ENCODE results near the gene CRYGN. TPM values are rescaled to one million over a fixed set of nuclear protein-coding genes. Genes with fewer than 3 reads are reported as not detected.

Gene CRYGN
- total and polyA plus RNA-seq, 2 experiments from 2014 or later, result 0.24 TPM; not detected in 1

GRCh38 chr7:151472644-151473380, 32.9 kb upstream of the CRYGN start:
- peaks cover 3% of the 10 kb centered on the region for H3K36me3 ChIP-seq (replicated peaks; ENCODE audit: insufficient read depth, low read depth)
- no peak for TF ChIP-seq EZH2phosphoT487 (IDR thresholded peaks at IDR 0.05; ENCODE audit: low read depth, severe bottlenecking, unreplicated experiment)
- TF ChIP-seq, protein P1, sequence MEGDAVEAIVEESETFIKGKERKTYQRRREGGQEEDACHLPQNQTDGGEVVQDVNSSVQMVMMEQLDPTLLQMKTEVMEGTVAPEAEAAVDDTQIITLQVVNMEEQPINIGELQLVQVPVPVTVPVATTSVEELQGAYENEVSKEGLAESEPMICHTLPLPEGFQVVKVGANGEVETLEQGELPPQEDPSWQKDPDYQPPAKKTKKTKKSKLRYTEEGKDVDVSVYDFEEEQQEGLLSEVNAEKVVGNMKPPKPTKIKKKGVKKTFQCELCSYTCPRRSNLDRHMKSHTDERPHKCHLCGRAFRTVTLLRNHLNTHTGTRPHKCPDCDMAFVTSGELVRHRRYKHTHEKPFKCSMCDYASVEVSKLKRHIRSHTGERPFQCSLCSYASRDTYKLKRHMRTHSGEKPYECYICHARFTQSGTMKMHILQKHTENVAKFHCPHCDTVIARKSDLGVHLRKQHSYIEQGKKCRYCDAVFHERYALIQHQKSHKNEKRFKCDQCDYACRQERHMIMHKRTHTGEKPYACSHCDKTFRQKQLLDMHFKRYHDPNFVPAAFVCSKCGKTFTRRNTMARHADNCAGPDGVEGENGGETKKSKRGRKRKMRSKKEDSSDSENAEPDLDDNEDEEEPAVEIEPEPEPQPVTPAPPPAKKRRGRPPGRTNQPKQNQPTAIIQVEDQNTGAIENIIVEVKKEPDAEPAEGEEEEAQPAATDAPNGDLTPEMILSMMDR (IDR thresholded peaks at IDR 0.05; ENCODE audit: poor library complexity), result no peak
- H3K4me1 ChIP-seq (ENCODE audit: insufficient read depth), result no peaks in the 10 kb centered on the region
- H3K9me2 ChIP-seq (replicated peaks; ENCODE audit: insufficient read depth), result no peaks in the 10 kb centered on the region
- H2AFZ ChIP-seq, result no peak overlapping the region
- H3K4me2 ChIP-seq, result no peak overlapping the region
- H3K79me2 ChIP-seq, result peaks cover 45% of the 10 kb centered on the region
- 85% methylated on average over 17 of the region's 17 CpGs for WGBS (ENCODE audit: low lambda C conversion rate, missing lambda C conversion rate)
- no peaks in the 10 kb centered on the region for H3K9me3 ChIP-seq (ENCODE audit: low read depth)
- H3K4me3 ChIP-seq, result no peak overlapping the region
- no peak for DNase-seq (ENCODE audit: low spot score)
- peaks cover 13% of the 10 kb centered on the region for H4K20me1 ChIP-seq (ENCODE audit: insufficient read depth, poor library complexity, severe bottlenecking)
- H3K27me3 ChIP-seq, result no peaks in the 10 kb centered on the region
- H3K27ac ChIP-seq, result no peak overlapping the region

- Histone ChIP-seq H3K4me1 (ENCODE audit: insufficient read depth) (no peaks in the 10 kb centered on the region), H3K36me3 (replicated peaks; ENCODE audit: insufficient read depth, low read depth) (peaks cover 3% of the 10 kb centered on the region), H3K27me3 (no peaks in the 10 kb centered on the region), H3K27ac (no peak overlapping the region), H3K9me3 (ENCODE audit: low read depth) (no peaks in the 10 kb centered on the region), H3K4me3 (no peak overlapping the region), H3K4me2 (no peak overlapping the region), H3K9me2 (replicated peaks; ENCODE audit: insufficient read depth) (no peaks in the 10 kb centered on the region), H2AFZ (no peak overlapping the region), H4K20me1 (ENCODE audit: insufficient read depth, poor library complexity, severe bottlenecking) (peaks cover 10% of the 10 kb centered on the region), H3K79me2 (peaks cover 27% of the 10 kb centered on the region)
- TF ChIP-seq, protein P1 (IDR thresholded peaks at IDR 0.05; ENCODE audit: poor library complexity), result no peak
- TF ChIP-seq EZH2 (IDR thresholded peaks at IDR 0.05; ENCODE audit: borderline replicate concordance) (no peak), EZH2phosphoT487 (IDR thresholded peaks at IDR 0.05; ENCODE audit: low read depth, severe bottlenecking, unreplicated experiment) (no peak)
- DNase-seq (ENCODE audit: low spot score), result no peak
- 94% methylated on average over 2 of the region's 2 CpGs for WGBS (ENCODE audit: low lambda C conversion rate, missing lambda C conversion rate)
These were observed 30.8 kb upstream of the CRYGN start for GRCh38 chr7:151470711-151471110.

DNA sequence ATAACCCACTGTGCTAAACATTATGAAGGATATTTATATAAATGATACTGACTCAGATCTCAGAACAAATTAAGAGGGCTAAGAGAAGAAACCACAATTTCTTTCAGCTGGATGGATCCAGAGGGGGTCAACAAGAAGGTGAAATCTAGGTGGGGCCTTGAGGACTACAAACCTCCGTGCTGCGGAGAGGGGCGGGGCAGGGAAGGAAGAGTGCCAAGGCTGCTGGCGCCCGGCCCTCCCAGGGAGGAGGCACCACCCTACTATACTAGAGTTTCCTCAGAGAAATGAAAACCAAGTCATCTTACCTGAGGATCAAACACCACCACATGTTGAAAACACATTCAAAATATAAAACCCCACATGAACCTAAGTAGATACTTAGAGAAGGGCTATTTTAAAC, 29.3 kb upstream of the CRYGN start:
- Histone ChIP-seq H3K79me2 (peaks cover 19% of the 10 kb centered on the region), H3K4me2 (no peak overlapping the region), H4K20me1 (ENCODE audit: insufficient read depth, poor library complexity, severe bottlenecking) (peaks cover 10% of the 10 kb centered on the region), H3K9me3 (ENCODE audit: low read depth) (no peaks in the 10 kb centered on the region), H3K27ac (no peak overlapping the region), H3K36me3 (replicated peaks; ENCODE audit: insufficient read depth, low read depth) (peaks cover 3% of the 10 kb centered on the region), H3K4me3 (no peak overlapping the region), H2AFZ (no peak overlapping the region), H3K27me3 (no peaks in the 10 kb centered on the region), H3K4me1 (ENCODE audit: insufficient read depth) (no peaks in the 10 kb centered on the region), H3K9me2 (replicated peaks; ENCODE audit: insufficient read depth) (no peaks in the 10 kb centered on the region)
- TF ChIP-seq EZH2phosphoT487 (IDR thresholded peaks at IDR 0.05; ENCODE audit: low read depth, severe bottlenecking, unreplicated experiment), result no peak
- TF ChIP-seq, protein P1 (IDR thresholded peaks at IDR 0.05; ENCODE audit: poor library complexity), result no peak
- TF ChIP-seq EZH2 (IDR thresholded peaks at IDR 0.05; ENCODE audit: borderline replicate concordance), result no peak
- DNase-seq (ENCODE audit: low spot score), result no peak
- WGBS (ENCODE audit: low lambda C conversion rate, missing lambda C conversion rate), result 96% methylated on average over 5 of the region's 5 CpGs

All from hepatocyte (in vitro differentiated cells).